Glutamatergic neuron (in vitro differentiated cells): ENCODE data around the gene EXOC3L2. TPM values are rescaled to one million over a fixed set of nuclear protein-coding genes. Genes with fewer than 3 reads are reported as not detected.

Experiments
- DNase-seq: peaks from one replicate; pipeline ENCODE4 v3.0.0; 2022
- H3K27ac Mint-ChIP-seq: one replicate; pipeline ENCODE4 v1.8.0; 2020; ENCODE audit warnings: mild to moderate bottlenecking, mixed read lengths, inconsistent platforms; ENCODE audit not compliant: unreplicated experiment
- H3K27me3 Mint-ChIP-seq: one replicate; pipeline ENCODE4 v1.8.0; 2020; ENCODE audit warnings: mild to moderate bottlenecking, moderate library complexity, mixed read lengths, inconsistent platforms; ENCODE audit not compliant: unreplicated experiment
- H3K36me3 Mint-ChIP-seq: one replicate; pipeline ENCODE4 v1.8.0; 2020; ENCODE audit warnings: mild to moderate bottlenecking, mixed read lengths, inconsistent platforms; ENCODE audit not compliant: unreplicated experiment
- H3K4me1 Mint-ChIP-seq: one replicate; pipeline ENCODE4 v1.8.0; 2020; ENCODE audit warnings: mild to moderate bottlenecking, low read depth, mixed read lengths, inconsistent platforms; ENCODE audit not compliant: unreplicated experiment
- H3K4me3 Mint-ChIP-seq: one replicate; pipeline ENCODE4 v1.8.0; 2020; ENCODE audit warnings: mild to moderate bottlenecking, mixed read lengths, inconsistent platforms; ENCODE audit not compliant: unreplicated experiment
- H3K9me3 Mint-ChIP-seq: one replicate; pipeline ENCODE4 v1.8.0; 2020; ENCODE audit warnings: mild to moderate bottlenecking, moderate library complexity, mixed read lengths, inconsistent platforms; ENCODE audit not compliant: unreplicated experiment
- CTCF ChIP-seq: fragments of 200-600 bp; sonication (generic); IDR thresholded peaks from one replicate; pipeline ENCODE4 v1.5.0; 2021; ENCODE audit not compliant: partially characterized antibody, unreplicated experiment
- total RNA-seq: library from RNA; stranded (reverse); fragmentation: NEBNext Ultra II Directional; extraction: Animal tissue kit (Norgen Biotek cat#: 25700); gene quantifications from one replicate; pipeline ENCODE4 v1.2.1, GENCODE V29; 2021; ENCODE audit not compliant: unreplicated experiment

Gene EXOC3L2
- total RNA-seq, 1 donor from 2014 or later, result not detected

- Mint-ChIP-seq H3K36me3 (no peaks in the 10 kb centered on the region), H3K27ac (no peak overlapping the region), H3K4me1 (peaks cover 3% of the 10 kb centered on the region), H3K4me3 (no peak overlapping the region), H3K27me3 (peaks cover 9% of the 10 kb centered on the region), H3K9me3 (peaks cover 13% of the 10 kb centered on the region)
- DNase-seq, result no peak
- no peak for TF ChIP-seq CTCF
Observed at GRCh38 chr19:45173816-45174215, 71.4 kb downstream of the EXOC3L2 start.

GRCh38 chr19:45172611-45173208, 72.5 kb downstream of the EXOC3L2 start:
- peaks cover 3% of the 10 kb centered on the region for H3K4me1 Mint-ChIP-seq
- no peak overlapping the region for H3K27ac Mint-ChIP-seq
- no peak overlapping the region for H3K4me3 Mint-ChIP-seq

GRCh38 chr19:45172173-45172572, 73.0 kb downstream of the EXOC3L2 start:
- Mint-ChIP-seq H3K4me3 (no peak overlapping the region), H3K27ac (no peak overlapping the region), H3K4me1 (peaks cover 4% of the 10 kb centered on the region)

More at GRCh38 chr19:45172611-45173208, 72.5 kb downstream of the EXOC3L2 start:
- Mint-ChIP-seq H3K9me3 (peaks cover 7% of the 10 kb centered on the region), H3K36me3 (no peaks in the 10 kb centered on the region), H3K27me3 (peaks cover 4% of the 10 kb centered on the region)
- no peak for TF ChIP-seq CTCF
- no peak for DNase-seq

GRCh38 chr19:45171211-45171623, 74.0 kb downstream of the EXOC3L2 start:
- no peak for TF ChIP-seq CTCF
- no peak for DNase-seq
- Mint-ChIP-seq H3K9me3 (peaks cover 11% of the 10 kb centered on the region), H3K4me3 (peak overlapping the region; percentile 18), H3K27me3 (peaks cover 9% of the 10 kb centered on the region), H3K27ac (peak overlapping the region; percentile 31), H3K4me1 (peaks cover 8% of the 10 kb centered on the region), H3K36me3 (no peaks in the 10 kb centered on the region)

More at GRCh38 chr19:45172173-45172572, 73.0 kb downstream of the EXOC3L2 start:
- no peak for DNase-seq
- TF ChIP-seq CTCF, result no peak
- Mint-ChIP-seq H3K9me3 (peaks cover 7% of the 10 kb centered on the region), H3K27me3 (peaks cover 5% of the 10 kb centered on the region), H3K36me3 (no peaks in the 10 kb centered on the region)
